HAP-1 (cell line): Measurements from ENCODE around the gene DIO3.

ENCODE experiments used
- DNase-seq, 2 experiments: peaks; one replicate each; pipeline ENCODE4 v3.0.0-alpha.2; 2016 to 2020; ENCODE audit warnings: low spot score in 2 of 2
- H3K27me3 ChIP-seq: fragments of 250-450 bp; sonication (Bioruptor Pico); 2 replicates; pipeline ENCODE4 v1.5.1; 2020; ENCODE audit warnings: low read depth, mild to moderate bottlenecking, moderate library complexity
- H3K36me3 ChIP-seq: fragments of 250-450 bp; sonication (Bioruptor Pico); replicated peaks from 2 replicates; pipeline ENCODE4 v1.5.1; 2020; ENCODE audit warnings: mild to moderate bottlenecking
- H3K4me1 ChIP-seq: fragments of 250-450 bp; sonication (Bioruptor Pico); 2 replicates; pipeline ENCODE4 v1.5.1; 2020; ENCODE audit warnings: mild to moderate bottlenecking
- H3K4me3 ChIP-seq: fragments of 250-450 bp; sonication (Bioruptor Pico); 2 replicates; pipeline ENCODE4 v1.5.1; 2020; ENCODE audit warnings: mild to moderate bottlenecking, moderate library complexity
- H3K9me3 ChIP-seq: fragments of 250-450 bp; sonication (Bioruptor Pico); 2 replicates; pipeline ENCODE4 v1.5.1; 2020; ENCODE audit warnings: mild to moderate bottlenecking, moderate library complexity
- in situ Hi-C: fragments of 300-500 bp; cut with MboI; formaldehyde crosslinking; loops from 3 replicates; pipeline ENCODE4 v1.14.3; 2020; ENCODE audit warnings: low sequenced_read_pairs, inconsistent platforms, mixed read lengths

The DIO3 gene

DNA sequence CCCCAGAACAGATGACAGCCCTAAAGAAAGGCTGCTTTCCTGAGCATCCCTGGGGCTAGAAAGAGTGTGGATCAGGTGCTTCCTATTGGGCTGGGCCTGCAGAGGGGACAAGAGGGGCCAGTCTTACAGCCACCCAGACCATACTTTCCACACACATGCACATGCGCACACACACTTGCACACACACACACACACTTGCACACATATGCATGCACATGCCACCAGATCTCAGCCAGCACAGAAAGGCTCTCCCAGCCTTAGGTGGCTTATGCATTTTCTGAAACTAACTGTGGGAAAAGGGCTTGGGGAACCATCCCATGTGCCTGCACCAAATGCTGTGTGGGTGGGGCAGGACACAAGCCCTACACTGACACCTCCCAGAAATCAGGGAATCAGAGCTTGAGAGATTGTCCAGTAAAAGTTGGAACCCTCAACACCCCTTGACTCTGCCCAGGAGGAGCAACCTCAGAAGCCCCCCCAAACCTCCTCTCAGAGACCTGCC, 2.5 kb upstream of the DIO3 start:
- no peaks in the 10 kb centered on the region for H3K27me3 ChIP-seq
- in situ Hi-C loops = no loop called here
- no peaks in the 10 kb centered on the region for H3K9me3 ChIP-seq
- no peak overlapping the region for H3K4me3 ChIP-seq
- no peak for DNase-seq
- no peaks in the 10 kb centered on the region for H3K36me3 ChIP-seq
- no peaks in the 10 kb centered on the region for H3K4me1 ChIP-seq

GRCh38 chr14:101559250-101559623, 2.1 kb upstream of the DIO3 start:
- H3K27me3 ChIP-seq = peaks cover 3% of the 10 kb centered on the region
- in situ Hi-C loops = no loop called here

GRCh38 chr14:101559624-101560533, 1.4 kb upstream of the DIO3 start:
- H3K27me3 ChIP-seq = peaks cover 7% of the 10 kb centered on the region
- in situ Hi-C loops = no loop called here

More at GRCh38 chr14:101559250-101559623, 2.1 kb upstream of the DIO3 start:
- H3K4me1 ChIP-seq = no peaks in the 10 kb centered on the region
- no peaks in the 10 kb centered on the region for H3K9me3 ChIP-seq
- no peak for DNase-seq
- H3K4me3 ChIP-seq = no peak overlapping the region
- H3K36me3 ChIP-seq = no peaks in the 10 kb centered on the region

DNA sequence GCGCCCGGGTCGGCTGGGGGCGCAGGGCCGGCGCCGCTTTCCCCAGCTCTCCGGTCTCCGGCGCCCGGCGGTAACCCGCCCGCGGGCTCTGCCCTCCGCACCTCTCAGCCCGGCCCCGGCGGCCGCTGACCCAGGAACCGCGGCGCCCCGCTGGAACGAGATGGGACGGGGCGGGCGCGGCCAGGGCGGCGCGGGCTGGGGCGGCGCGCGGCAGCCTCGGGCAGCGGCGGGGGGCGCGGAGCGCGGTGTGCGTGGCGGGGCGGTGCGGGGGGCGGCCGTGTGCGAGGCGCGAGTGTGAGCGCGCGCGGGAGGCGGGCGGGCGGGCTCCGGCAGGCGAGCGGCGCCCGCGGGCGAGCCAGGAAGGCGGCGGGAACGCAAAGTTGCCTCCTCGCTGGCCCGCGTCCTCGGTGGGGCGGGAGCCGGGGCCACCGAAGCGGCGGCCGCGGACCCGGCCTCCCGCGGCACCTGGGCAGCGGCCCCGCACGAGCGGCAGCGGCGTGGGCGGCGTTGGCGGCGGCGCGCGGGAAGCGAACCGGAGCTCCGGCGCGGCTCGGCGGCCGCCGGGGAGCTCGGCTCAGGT, 671 bp upstream of the DIO3 start:
- no peak overlapping the region for H3K4me3 ChIP-seq
- no peaks in the 10 kb centered on the region for H3K36me3 ChIP-seq
- in situ Hi-C loops = no loop called here
- no peaks in the 10 kb centered on the region for H3K4me1 ChIP-seq
- peaks cover 14% of the 10 kb centered on the region for H3K27me3 ChIP-seq
- no peaks in the 10 kb centered on the region for H3K9me3 ChIP-seq
- no peak for DNase-seq

More at GRCh38 chr14:101559624-101560533, 1.4 kb upstream of the DIO3 start:
- no peaks in the 10 kb centered on the region for H3K9me3 ChIP-seq
- H3K4me1 ChIP-seq = no peaks in the 10 kb centered on the region
- H3K4me3 ChIP-seq = no peak overlapping the region
- DNase-seq = no peak
- H3K36me3 ChIP-seq = no peaks in the 10 kb centered on the region

DNA sequence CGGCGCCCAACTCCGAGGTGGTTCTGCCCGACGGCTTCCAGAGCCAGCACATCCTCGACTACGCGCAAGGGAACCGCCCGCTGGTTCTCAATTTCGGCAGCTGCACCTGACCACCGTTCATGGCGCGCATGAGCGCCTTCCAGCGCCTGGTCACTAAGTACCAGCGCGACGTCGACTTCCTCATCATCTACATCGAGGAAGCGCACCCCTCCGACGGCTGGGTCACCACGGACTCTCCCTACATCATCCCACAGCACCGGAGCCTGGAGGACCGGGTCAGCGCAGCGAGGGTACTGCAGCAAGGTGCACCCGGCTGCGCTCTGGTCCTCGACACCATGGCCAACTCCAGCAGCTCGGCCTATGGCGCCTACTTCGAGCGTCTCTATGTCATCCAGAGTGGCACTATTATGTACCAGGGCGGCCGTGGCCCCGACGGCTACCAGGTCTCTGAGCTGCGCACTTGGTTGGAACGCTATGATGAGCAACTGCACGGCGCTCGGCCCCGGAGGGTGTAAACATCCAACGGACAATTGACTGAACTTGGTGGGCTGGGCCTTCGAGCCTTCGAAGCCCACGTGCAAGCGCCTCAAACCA, 699 bp downstream of the DIO3 start:
- Histone ChIP-seq H3K27me3 (peaks cover 23% of the 10 kb centered on the region), H3K4me3 (no peak overlapping the region), H3K36me3 (no peaks in the 10 kb centered on the region), H3K4me1 (no peaks in the 10 kb centered on the region), H3K9me3 (no peaks in the 10 kb centered on the region)
- in situ Hi-C loops = no loop called here
- no peak for DNase-seq

DNA sequence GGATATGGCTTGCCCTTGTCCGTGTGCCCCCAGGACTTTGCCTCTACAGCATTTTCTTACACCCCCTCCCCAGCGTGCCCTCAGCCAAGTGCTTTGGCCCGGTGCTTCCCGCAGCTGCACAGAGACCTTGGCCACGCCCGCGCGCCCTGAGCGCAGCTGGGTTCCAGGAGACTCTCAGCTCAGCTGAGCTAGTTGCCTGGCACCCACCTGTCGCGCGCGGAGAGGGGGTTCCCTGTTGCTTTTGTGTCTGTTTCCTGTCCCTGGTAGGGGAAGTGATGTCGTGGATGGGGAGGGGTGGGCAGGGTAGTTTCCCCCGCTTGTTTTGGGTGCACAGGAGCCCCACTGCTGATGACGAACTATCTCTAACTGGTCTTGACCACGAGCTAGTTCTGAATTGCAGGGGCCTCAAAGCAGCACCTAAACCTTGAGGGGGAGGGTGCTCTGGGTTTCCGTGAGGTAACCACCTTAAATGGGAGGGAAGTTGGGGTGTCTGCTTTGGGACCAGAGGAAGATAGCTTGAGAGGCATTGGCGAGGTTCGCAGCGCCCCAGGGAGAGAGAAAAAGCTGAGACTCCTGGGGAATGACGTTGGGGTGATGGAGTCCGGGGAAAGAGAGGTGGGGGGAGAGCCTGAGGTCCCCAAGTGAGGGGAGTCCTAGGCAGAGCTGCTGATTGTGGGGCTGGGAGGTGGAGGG, 1.5 kb downstream of the DIO3 start:
- in situ Hi-C loops = no loop called here
- Histone ChIP-seq H3K36me3 (no peaks in the 10 kb centered on the region), H3K27me3 (peaks cover 23% of the 10 kb centered on the region), H3K9me3 (no peaks in the 10 kb centered on the region), H3K4me1 (no peaks in the 10 kb centered on the region), H3K4me3 (no peak overlapping the region)
- no peak for DNase-seq

DNA sequence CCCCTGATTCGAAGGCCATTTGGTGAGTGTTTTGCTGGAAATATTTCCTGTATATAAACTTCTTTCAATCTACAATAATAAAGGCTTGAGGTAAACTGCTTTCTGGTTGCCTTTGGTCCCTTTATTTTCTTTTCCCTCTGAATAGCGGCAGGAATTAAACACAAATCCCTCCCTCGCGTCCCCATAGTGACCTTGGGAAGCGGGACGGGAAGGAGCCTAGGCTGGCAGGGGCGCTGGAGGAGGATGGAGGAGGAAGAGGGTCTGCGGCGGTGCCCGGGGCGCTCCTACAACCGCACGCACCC, 2.0 kb downstream of the DIO3 start:
- DNase-seq = no peak
- in situ Hi-C loops = no loop called here
- no peaks in the 10 kb centered on the region for H3K9me3 ChIP-seq
- H3K4me1 ChIP-seq = no peaks in the 10 kb centered on the region
- H3K4me3 ChIP-seq = no peak overlapping the region
- H3K36me3 ChIP-seq = no peaks in the 10 kb centered on the region
- H3K27me3 ChIP-seq = peaks cover 23% of the 10 kb centered on the region

- Histone ChIP-seq H3K27me3 (peaks cover 23% of the 10 kb centered on the region), H3K4me3 (no peak overlapping the region)
- in situ Hi-C loops = no loop called here
These were observed 2.6 kb downstream of the DIO3 start for GRCh38 chr14:101563654-101564443.

DNA sequence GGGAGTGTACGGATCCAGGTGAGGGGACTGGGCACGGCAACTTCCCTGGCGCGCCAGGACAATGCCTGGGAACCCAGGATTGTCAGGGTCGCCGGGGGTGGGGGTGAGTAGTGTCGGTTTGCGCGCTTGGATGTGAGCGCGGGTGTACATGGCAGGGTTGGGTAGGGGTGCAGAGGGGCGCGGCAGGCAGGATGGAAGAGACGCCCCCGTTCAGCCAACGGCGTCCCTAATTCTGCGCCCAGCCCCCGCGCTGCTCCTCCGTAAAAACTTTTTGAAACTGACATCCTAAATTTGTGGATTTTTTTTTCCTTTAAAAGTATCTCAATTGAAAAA, 3.1 kb downstream of the DIO3 start:
- Histone ChIP-seq H3K9me3 (no peaks in the 10 kb centered on the region), H3K36me3 (no peaks in the 10 kb centered on the region), H3K4me1 (no peaks in the 10 kb centered on the region), H3K4me3 (no peak overlapping the region), H3K27me3 (peaks cover 25% of the 10 kb centered on the region)
- DNase-seq = no peak
- in situ Hi-C loops = no loop called here

More at GRCh38 chr14:101563654-101564443, 2.6 kb downstream of the DIO3 start:
- H3K9me3 ChIP-seq = no peaks in the 10 kb centered on the region
- DNase-seq = no peak
- H3K36me3 ChIP-seq = no peaks in the 10 kb centered on the region
- no peaks in the 10 kb centered on the region for H3K4me1 ChIP-seq

- Histone ChIP-seq H3K4me3 (no peak overlapping the region), H3K36me3 (no peaks in the 10 kb centered on the region), H3K27me3 (peaks cover 25% of the 10 kb centered on the region), H3K9me3 (no peaks in the 10 kb centered on the region), H3K4me1 (no peaks in the 10 kb centered on the region)
- DNase-seq = no peak
- in situ Hi-C loops = no loop called here
These were observed 3.8 kb downstream of the DIO3 start for GRCh38 chr14:101564819-101565698.

- Histone ChIP-seq H3K36me3 (no peaks in the 10 kb centered on the region), H3K4me1 (no peaks in the 10 kb centered on the region), H3K4me3 (no peak overlapping the region), H3K9me3 (no peaks in the 10 kb centered on the region), H3K27me3 (peaks cover 25% of the 10 kb centered on the region)
- in situ Hi-C loops = no loop called here
- DNase-seq = no peak
These were observed 6.0 kb downstream of the DIO3 start for GRCh38 chr14:101567252-101567651.

- H3K4me3 ChIP-seq = no peak overlapping the region
- in situ Hi-C loops = no loop called here
- no peaks in the 10 kb centered on the region for H3K9me3 ChIP-seq
- H3K4me1 ChIP-seq = no peaks in the 10 kb centered on the region
- H3K36me3 ChIP-seq = no peaks in the 10 kb centered on the region
- peaks cover 7% of the 10 kb centered on the region for H3K27me3 ChIP-seq
- DNase-seq = no peak
These were observed 9.7 kb downstream of the DIO3 start for GRCh38 chr14:101571004-101571403.
